Muscle layer of duodenum (tissue), 2 donors: Measurements from ENCODE around the gene BIRC2.
A peak's percentile ranks its signal among the peaks of the same experiment; 100 is the strongest.
"Not testable (repeated sequence)": the region's sequence is repeated elsewhere in the genome, so short reads cannot be mapped to it uniquely, and the experiment has no call there.

ENCODE experiments used
- H3K27ac ChIP-seq: one replicate; pipeline ENCODE4 v1.7.0; 2013; ENCODE audit warnings: mild to moderate bottlenecking, low read length
- H3K27me3 ChIP-seq: one replicate; pipeline ENCODE4 v1.7.0; 2013; ENCODE audit warnings: low read depth, mild to moderate bottlenecking, control low read depth, low read length
- H3K36me3 ChIP-seq, 2 donors: one replicate each; pipeline ENCODE4 v1.7.0; 2013; ENCODE audit warnings: low read length in 2 of 2, control low read depth in 1 of 2, mild to moderate bottlenecking in 1 of 2; ENCODE audit not compliant: insufficient read depth in 2 of 2, control insufficient read depth in 1 of 2
- H3K4me1 ChIP-seq, 2 donors: one replicate each; pipeline ENCODE4 v1.7.0; 2013; ENCODE audit warnings: low read length in 2 of 2, mild to moderate bottlenecking in 2 of 2, control low read depth in 1 of 2, moderate library complexity in 1 of 2; ENCODE audit not compliant: insufficient read depth in 2 of 2, control insufficient read depth in 1 of 2
- H3K4me3 ChIP-seq, 2 donors: one replicate each; pipeline ENCODE4 v1.7.0; 2013; ENCODE audit warnings: low read length in 2 of 2, low read depth in 1 of 2, mild to moderate bottlenecking in 1 of 2
- H3K9me3 ChIP-seq, 2 donors: one replicate each; pipeline ENCODE4 v1.7.0; 2013; ENCODE audit warnings: low read length in 2 of 2, control low read depth in 1 of 2, mild to moderate bottlenecking in 1 of 2; ENCODE audit not compliant: control insufficient read depth in 1 of 2
- donor health status: healthy.

BIRC2 gene

DNA sequence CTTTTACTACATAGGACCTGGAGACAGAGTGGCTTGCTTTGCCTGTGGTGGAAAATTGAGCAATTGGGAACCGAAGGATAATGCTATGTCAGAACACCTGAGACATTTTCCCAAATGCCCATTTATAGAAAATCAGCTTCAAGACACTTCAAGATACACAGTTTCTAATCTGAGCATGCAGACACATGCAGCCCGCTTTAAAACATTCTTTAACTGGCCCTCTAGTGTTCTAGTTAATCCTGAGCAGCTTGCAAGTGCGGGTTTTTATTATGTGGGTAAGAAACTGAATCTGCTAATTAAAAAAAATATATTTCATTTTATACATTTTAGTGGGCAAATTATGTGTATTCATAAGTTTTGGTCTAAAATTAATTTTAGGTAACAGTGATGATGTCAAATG is 21.9 kb upstream of the BIRC2 start:
- no peaks in the 10 kb centered on the region for H3K4me1 ChIP-seq
- no peaks in the 10 kb centered on the region for H3K9me3 ChIP-seq
- no peaks in the 10 kb centered on the region for H3K27me3 ChIP-seq
- peaks cover 17 to 21% of the 10 kb centered on the region in 2 donors for H3K36me3 ChIP-seq
- H3K27ac ChIP-seq, result no peak overlapping the region
- H3K4me3 ChIP-seq, result no peak overlapping the region

DNA sequence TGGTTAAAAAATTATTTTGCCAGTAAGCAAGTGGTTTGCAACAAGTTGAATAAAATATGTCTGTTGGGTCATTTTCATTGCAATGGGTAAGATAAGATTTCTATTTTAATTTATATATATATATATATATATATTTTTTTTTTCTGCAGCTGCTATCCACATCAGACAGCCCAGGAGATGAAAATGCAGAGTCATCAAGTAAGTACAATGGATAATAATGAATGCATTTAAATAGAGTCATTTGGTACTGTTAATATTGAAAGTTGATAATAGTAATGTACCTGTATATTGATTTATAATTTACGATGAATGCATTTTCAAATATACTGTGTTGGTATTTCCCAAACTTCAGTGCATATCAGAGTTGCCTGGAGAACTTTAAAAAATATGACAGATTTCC is 18.3 kb upstream of the BIRC2 start:
- Histone ChIP-seq H3K27ac (no peak overlapping the region), H3K27me3 (no peaks in the 10 kb centered on the region), H3K4me3 (no peak overlapping the region), H3K36me3 (peaks cover 38% of the 10 kb centered on the region in 2 donors), H3K4me1 (no peaks in the 10 kb centered on the region), H3K9me3 (no peaks in the 10 kb centered on the region)

DNA sequence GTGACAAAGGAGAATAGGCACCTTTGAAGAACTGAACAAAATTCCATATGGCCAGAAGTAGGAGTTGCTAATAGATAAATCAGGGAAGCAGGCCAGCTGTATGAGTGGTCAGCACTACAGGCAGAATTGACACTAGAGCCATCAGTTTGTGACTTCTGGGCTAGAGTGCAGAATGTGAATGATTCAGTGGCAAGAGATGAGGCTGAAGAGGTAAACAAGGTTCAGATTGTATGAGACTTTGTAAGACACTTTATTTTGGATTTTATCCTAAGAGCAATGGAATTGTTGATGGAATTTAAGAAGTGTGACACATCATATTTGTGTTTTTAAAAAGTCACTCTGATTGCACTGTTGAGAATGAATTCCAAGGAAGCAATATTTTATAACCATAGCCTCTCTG is 16.8 kb upstream of the BIRC2 start:
- H3K4me1 ChIP-seq, result no peaks in the 10 kb centered on the region
- H3K9me3 ChIP-seq, result no peaks in the 10 kb centered on the region
- H3K27me3 ChIP-seq, result no peaks in the 10 kb centered on the region
- H3K27ac ChIP-seq, result no peak overlapping the region
- H3K36me3 ChIP-seq, result peaks cover 38% of the 10 kb centered on the region in 2 donors
- no peak overlapping the region for H3K4me3 ChIP-seq

DNA sequence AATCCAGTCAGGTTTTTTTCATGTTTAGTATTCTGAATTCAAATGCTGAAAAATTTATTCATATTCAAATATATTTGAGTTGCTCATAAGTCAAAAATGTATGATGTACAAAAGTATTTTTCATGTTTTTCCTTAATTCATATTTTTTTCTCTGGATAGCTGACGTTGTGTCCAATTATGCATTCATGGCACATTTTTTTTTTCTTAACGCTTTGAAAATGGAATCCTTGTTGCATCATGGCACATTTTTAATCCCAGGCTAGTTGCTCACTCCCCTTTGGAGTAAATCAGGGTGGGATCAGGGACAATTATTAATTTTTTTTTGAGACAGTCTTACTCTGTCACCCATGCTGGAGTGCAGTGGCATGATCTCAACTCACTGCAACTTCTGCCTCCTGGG is 15.7 kb upstream of the BIRC2 start:
- H3K27me3 ChIP-seq, result no peaks in the 10 kb centered on the region
- peaks cover 38% of the 10 kb centered on the region in 2 donors for H3K36me3 ChIP-seq
- no peak overlapping the region for H3K27ac ChIP-seq
- H3K4me3 ChIP-seq, result no peak overlapping the region
- no peaks in the 10 kb centered on the region for H3K9me3 ChIP-seq
- H3K4me1 ChIP-seq, result no peaks in the 10 kb centered on the region

DNA sequence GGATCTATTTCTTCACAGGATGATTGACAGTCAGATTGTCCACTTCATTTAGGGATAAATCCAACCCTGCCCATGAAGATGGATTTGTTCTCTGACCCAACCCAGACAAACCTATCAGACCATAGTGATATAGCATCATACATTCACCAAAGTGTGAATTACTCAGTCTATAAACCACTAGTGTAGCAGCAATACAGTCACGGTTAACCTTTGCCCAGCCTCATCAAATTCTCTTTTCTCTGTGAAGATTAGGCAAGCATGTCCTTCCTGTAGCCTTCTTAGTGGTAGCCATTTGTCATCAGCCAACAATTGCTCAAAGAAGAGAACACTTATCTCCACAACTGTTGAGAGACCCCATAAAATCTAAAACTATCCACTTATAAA is 14.4 kb upstream of the BIRC2 start:
- Histone ChIP-seq H3K27ac (no peak overlapping the region), H3K4me1 (no peaks in the 10 kb centered on the region), H3K36me3 (peaks cover 41 to 42% of the 10 kb centered on the region in 2 donors), H3K27me3 (no peaks in the 10 kb centered on the region), H3K4me3 (no peak overlapping the region), H3K9me3 (no peaks in the 10 kb centered on the region)

DNA sequence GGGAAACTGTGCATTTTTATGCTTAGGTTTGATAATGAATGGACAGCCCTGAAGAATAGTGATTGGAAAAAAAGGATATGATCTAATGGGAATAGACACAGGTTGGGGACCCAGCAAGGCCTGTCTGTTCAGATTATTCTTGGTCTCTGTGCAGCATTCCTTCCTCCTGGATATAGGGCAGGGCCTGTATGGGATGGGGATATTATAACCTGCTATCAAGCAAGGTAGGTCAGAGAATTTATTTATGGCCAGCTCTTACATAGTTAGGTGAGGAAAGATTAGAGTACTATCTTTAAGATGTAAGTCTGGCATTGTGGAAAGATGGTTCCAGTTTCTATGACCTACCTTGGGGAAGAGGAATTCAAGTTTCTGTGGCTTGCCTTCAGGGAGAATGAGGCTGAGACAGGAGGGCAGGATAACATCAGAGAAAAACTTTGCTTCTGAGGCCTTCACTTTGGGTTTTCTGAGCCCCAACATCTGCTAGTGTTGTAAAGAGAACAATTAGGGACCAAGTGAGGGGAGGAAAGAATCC is 8.5 kb upstream of the BIRC2 start:
- Histone ChIP-seq H3K36me3 (peaks cover 10 to 14% of the 10 kb centered on the region in 2 donors), H3K27me3 (no peaks in the 10 kb centered on the region), H3K9me3 (no peaks in the 10 kb centered on the region), H3K27ac (no peak overlapping the region), H3K4me1 (no peaks in the 10 kb centered on the region), H3K4me3 (no peak overlapping the region)

DNA sequence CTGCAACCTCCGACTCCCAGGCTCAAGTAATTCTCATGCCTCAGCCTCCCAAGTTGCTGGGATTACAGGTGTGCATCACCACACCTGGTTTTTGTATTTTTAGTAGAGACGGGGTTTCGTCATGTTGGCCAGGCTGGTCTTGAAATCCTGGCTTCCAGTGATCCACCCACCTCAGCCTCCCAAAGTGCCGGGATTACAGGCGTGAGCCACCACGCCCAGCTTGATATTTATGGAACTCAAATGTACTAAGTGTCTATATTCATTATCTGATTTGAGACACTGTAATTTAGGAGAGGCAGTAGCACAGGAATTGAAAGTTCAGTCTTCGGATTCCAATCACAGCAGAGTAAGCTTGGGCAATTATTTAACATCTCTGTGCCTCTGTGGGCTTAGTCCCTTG is 5.7 kb upstream of the BIRC2 start:
- H3K27me3 ChIP-seq, H3K9me3 ChIP-seq, H3K27ac ChIP-seq, H3K4me1 ChIP-seq, H3K4me3 ChIP-seq: not testable (repeated sequence)
- peaks cover 10 to 18% of the 10 kb centered on the region in 2 donors for H3K36me3 ChIP-seq

DNA sequence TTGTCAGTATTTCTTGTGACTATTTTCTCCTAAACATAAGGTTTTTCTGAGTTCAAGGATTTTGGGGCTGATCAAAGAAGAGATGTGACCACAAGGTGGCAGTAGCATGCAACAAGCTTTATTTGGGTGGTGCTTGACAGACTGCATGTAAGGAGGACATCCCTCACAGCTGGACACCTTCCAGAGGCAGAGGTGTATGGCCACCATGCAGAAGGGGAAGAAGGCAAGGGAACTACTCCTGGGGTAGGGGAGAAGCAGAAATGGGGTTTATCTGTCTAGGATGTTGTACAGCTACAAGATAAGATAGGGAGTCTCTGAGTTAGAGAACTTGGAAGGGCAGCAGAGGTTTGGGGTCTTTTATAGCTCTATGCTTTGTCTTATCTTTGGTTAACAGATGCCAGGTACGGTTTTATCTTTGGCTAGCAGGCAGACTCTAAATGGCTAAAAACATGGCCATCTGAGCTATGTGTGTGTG is 5.1 kb upstream of the BIRC2 start:
- peaks cover 10 to 20% of the 10 kb centered on the region in 2 donors for H3K36me3 ChIP-seq
- H3K4me3 ChIP-seq, result no peak overlapping the region
- no peak overlapping the region for H3K27ac ChIP-seq
- H3K9me3 ChIP-seq, result no peaks in the 10 kb centered on the region
- no peaks in the 10 kb centered on the region for H3K27me3 ChIP-seq
- H3K4me1 ChIP-seq, result peaks cover 5 to 7% of the 10 kb centered on the region in 2 donors

DNA sequence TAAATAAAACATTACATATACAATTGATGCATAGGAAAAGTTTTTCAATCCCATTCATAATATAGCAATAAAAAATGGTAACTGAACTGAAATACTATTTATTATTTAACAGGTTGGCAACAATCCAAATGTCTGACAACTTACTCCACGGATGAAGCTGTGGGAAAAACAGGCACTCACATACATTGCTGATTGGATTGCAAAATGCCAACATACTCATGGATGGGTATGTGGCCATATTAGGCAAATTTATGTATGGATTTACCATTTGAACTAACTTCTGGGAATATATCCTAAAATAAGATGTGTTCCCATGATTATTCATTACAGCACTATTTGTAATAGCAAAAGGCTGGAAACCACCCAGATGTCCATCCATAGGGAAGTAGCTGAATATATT is 3.2 kb upstream of the BIRC2 start:
- Histone ChIP-seq H3K4me1 (peaks cover 11 to 12% of the 10 kb centered on the region in 2 donors), H3K9me3 (no peaks in the 10 kb centered on the region), H3K4me3 (no peak overlapping the region), H3K27ac (no peak overlapping the region), H3K27me3 (no peaks in the 10 kb centered on the region), H3K36me3 (peaks cover 0 to 18% of the 10 kb centered on the region in 2 donors)

DNA sequence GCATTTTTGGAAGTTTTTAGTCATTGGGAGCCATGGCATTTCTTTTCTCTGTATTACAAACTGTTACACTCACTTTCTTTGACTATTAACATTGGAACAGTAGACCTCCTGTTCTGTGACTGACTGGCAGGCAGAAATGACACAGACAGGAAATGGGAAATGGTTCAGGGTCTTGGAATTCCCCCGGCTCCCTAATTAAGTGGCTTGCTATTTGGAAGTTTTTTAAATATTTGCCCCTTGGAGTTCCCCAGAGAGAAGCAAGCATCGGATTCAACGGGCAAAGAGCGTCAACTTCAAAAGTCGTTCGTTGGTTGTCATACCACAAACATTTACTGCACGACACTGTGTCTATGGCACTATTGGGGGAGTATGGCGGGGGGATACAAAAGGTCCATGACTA is 1.1 kb upstream of the BIRC2 start:
- H3K9me3 ChIP-seq, result no peaks in the 10 kb centered on the region
- H3K27ac ChIP-seq, result peak overlapping the region; percentile 99
- H3K4me3 ChIP-seq, result peak overlapping the region; percentile 69 to 96
- peaks cover 9 to 18% of the 10 kb centered on the region in 2 donors for H3K36me3 ChIP-seq
- no peaks in the 10 kb centered on the region for H3K27me3 ChIP-seq
- peaks cover 26 to 29% of the 10 kb centered on the region in 2 donors for H3K4me1 ChIP-seq

DNA sequence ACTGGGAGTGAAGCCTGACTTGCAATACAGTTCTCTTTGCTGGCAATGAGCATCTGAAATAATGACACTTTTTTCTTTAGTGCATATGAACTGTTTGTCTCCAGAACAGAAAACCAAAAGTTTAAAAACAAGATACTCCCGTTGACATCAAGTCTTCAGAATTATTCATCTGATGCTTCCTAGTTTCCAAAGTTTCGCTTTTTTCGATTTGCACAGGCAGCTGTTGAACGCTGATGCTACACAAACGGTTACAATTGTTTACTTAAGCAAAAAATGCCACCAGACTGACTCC is 612 bp upstream of the BIRC2 start:
- Histone ChIP-seq H3K27me3 (no peaks in the 10 kb centered on the region), H3K4me3 (peak overlapping the region; percentile 69 to 96), H3K27ac (peak overlapping the region; percentile 99), H3K9me3 (no peaks in the 10 kb centered on the region), H3K4me1 (peaks cover 26 to 29% of the 10 kb centered on the region in 2 donors), H3K36me3 (peaks cover 9 to 18% of the 10 kb centered on the region in 2 donors)
